ENCODE measurements around the gene KRT15. TPM values are rescaled to one million over a fixed set of nuclear protein-coding genes. Genes with fewer than 3 reads are reported as not detected.

KRT15 gene
- total RNA-seq, 2 experiments from 2014 or later, result not detected

DNA sequence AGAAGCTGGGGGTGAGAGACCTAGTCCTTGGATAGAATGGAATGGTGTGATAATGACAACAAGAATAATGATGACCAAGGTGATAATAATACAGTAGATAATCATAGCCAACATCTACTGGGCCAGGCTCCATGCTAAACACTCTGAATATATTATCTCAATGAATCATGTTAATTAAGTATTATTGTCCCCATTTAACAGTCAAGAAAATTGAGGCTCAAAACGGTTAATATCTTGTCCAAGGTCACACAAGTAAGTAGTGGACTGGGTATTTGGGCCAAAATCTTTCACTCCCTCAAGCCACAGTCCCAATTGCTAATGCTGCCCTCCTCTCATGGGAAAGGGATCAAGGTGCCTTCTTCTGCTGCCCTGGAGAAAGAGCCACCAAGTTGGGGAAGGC is 13.3 kb upstream of the KRT15 start:
- no peaks in the 10 kb centered on the region for H3K36me3 Mint-ChIP-seq (ENCODE audit: low read depth)
- ChIA-PET POLR2A (no interaction called here), CTCF (interaction anchor here (0.6 to 1.5 kb wide), 3 partner anchors 17 to 131 kb away, joined by 5 to 8 read pairs (median 6); no protein-coding TSS in a partner anchor)
- no peaks in the 10 kb centered on the region for H3K9me3 Mint-ChIP-seq
- DNase-seq, result no peak
- H3K4me1 Mint-ChIP-seq, result peaks cover 5% of the 10 kb centered on the region
- H3K27ac Mint-ChIP-seq, result no peak overlapping the region
- no peak overlapping the region for H3K4me3 Mint-ChIP-seq
- H3K27me3 Mint-ChIP-seq, result peaks cover 67% of the 10 kb centered on the region

DNA sequence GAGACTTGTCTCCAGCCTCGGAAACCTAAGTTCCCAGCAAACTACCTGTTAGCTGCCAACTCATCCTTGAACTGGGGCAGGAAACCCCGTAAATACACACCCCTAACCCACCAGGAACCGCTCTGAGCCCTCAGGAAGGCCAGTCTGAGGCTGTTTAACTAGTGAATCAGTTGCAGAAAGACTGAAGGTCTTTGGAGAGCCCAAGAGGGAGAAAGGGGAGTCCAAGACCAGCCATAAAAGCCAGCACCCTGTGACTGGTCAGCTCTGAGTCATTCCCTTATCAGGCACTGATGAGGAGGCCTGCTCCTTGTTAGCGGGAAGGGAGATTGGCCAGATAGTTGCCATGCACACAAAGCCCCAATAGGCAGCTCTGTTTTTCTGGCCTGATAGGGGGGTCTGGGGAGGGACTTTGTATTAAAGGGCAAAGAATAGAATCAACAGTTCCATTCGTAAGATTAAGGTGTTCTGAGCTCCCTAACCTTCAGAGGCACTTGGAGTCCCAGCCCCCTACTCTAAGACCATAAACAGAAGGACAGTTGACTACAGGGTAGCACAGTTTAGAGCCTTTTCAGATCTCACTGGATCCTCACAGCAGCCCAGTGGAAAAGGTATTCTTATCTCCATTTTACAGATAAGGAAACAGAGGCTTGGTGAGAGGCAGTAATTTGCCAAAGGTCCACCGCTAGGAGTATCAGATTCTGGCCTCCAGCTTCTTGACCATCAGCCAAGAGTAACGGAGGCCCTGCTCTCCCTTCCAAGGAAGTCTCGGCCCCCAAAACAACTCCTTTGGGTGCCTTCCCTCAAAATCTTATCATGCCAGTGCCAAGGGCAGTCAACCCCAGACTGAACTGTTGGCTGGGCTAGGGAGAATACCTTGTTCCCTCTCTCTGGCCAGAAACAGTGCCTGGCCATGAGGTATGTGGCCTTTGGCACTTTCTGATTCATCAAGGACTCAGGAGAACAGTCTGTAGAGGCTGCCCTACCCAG is 11.7 kb upstream of the KRT15 start:
- POLR2A ChIA-PET, result interaction anchor here (0.6 kb wide), 1 partner anchor 15 kb away, joined by 3 read pairs; no protein-coding TSS in a partner anchor
- Mint-ChIP-seq H3K9me3 (no peaks in the 10 kb centered on the region), H3K36me3 (ENCODE audit: low read depth) (no peaks in the 10 kb centered on the region), H3K4me3 (no peak overlapping the region), H3K27me3 (peaks cover 77% of the 10 kb centered on the region), H3K4me1 (peaks cover 5% of the 10 kb centered on the region), H3K27ac (no peak overlapping the region)
- no peak for DNase-seq
- CTCF ChIA-PET, result interaction anchor here (0.9 to 1.8 kb wide), 3 partner anchors 18 to 20 kb away, joined by 3 to 6 read pairs (median 4); no protein-coding TSS in a partner anchor

DNA sequence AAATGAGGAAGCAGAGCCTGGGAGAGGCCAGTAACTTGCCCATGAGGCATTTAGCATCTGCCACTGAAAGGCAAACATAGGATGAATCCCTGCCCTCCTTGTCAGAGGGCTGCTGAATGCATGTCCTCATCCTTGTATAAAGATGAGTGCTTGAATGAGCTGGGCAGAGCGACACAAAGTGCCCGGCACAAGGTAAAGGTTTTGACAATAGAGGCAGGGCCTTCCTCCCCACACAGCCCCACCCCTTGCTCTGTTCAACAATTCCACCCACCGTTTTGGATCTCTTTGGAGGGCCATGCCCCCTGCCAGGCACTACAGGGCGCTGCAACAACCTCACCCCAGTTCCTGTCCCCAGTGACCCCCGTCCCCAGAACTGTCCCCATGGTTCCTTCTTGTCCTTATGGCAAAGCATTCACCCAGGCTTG is 10.8 kb upstream of the KRT15 start:
- DNase-seq, result no peak
- H3K27ac Mint-ChIP-seq, result no peak overlapping the region
- no peaks in the 10 kb centered on the region for H3K36me3 Mint-ChIP-seq (ENCODE audit: low read depth)
- ChIA-PET CTCF (interaction anchor here (0.9 to 1.8 kb wide), 3 partner anchors 9 to 19 kb away, joined by 3 to 6 read pairs (median 3); no protein-coding TSS in a partner anchor), POLR2A (no interaction called here)
- peaks cover 5% of the 10 kb centered on the region for H3K4me1 Mint-ChIP-seq
- H3K27me3 Mint-ChIP-seq, result peaks cover 77% of the 10 kb centered on the region
- H3K4me3 Mint-ChIP-seq, result no peak overlapping the region
- H3K9me3 Mint-ChIP-seq, result no peaks in the 10 kb centered on the region

DNA sequence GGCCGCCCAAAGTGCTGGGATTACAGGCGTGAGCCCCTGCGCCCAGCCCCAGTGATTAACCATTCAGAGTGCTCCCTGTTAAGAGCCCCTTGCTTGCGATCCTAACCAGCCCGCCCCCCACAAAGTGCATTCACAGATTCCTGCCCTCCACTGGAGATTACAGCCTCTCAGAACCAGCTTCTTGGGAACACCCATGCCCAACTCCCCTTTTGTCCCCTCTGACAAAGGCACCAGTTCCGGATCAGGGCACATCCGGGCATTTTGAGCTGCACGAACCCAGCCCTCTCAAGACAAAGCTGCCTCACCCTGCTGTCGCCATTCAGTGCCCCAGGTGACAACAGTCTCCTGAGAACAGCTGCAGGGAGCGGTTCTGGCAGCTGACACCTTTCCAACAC is 10.3 kb upstream of the KRT15 start:
- DNase-seq, result no peak
- Mint-ChIP-seq H3K4me3 (no peak overlapping the region), H3K27ac (no peak overlapping the region)

DNA sequence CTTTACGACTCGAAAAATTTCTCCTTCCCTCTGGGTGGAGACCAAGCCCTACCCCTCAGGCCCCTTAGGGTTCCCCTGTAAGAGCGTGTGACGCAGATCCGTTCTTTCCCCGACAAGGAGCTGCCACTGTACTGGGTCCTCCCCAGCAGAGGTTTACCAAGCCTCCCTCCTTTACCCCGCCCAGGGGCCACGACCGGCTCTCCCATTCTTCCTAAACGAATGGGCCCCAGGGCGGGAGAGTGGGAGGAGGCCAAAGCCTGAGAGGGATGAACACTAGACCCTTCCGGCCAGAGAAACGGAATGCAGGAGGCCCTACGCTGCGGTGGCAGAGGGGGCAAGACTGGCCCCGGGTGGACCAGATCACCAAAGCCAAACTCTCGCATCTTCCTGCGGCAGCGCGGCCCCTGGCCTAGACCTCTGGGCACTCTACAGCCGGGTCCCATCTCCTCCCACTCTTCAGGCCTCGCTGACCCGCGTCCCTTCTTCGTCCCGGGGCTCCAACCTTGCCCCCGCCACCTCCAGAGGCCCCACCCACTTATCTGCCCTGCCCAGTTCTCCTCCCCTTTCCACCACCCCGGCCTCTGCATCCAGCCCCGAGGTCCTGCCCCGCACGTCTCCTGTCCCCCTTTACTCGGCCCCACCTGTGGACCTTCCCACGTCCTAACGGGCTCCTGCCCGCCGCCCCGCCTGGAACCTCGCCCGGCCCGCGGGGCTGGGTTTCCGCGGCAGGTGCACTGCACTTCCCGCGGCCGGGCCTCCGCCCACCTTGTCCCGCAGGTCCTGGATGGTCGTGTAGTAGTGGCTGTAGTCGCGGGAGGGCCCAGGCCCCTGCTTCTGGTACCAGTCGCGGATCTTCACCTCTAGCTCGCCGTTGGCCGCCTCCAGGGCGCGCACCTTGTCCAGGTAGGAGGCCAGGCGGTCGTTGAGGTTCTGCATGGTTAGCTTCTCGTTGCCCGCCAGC is 8.7 kb upstream of the KRT15 start:
- Mint-ChIP-seq H3K4me3 (no peak overlapping the region), H3K27me3 (peaks cover 67% of the 10 kb centered on the region), H3K9me3 (no peaks in the 10 kb centered on the region), H3K36me3 (ENCODE audit: low read depth) (no peaks in the 10 kb centered on the region), H3K27ac (no peak overlapping the region), H3K4me1 (peaks cover 5% of the 10 kb centered on the region)
- CTCF ChIA-PET, result interaction anchor here (0.7 to 1.6 kb wide), 2 partner anchors 11 to 39 kb away, joined by 3 read pairs; no protein-coding TSS in a partner anchor
- no peak for DNase-seq
- POLR2A ChIA-PET, result no interaction called here

More for the DNA sequence above, 10.3 kb upstream of the KRT15 start:
- H3K4me1 Mint-ChIP-seq, result peaks cover 5% of the 10 kb centered on the region
- no peaks in the 10 kb centered on the region for H3K9me3 Mint-ChIP-seq
- peaks cover 77% of the 10 kb centered on the region for H3K27me3 Mint-ChIP-seq
- no peaks in the 10 kb centered on the region for H3K36me3 Mint-ChIP-seq (ENCODE audit: low read depth)
- ChIA-PET CTCF (interaction anchor here (0.9 to 1.8 kb wide), 3 partner anchors 9 to 20 kb away, joined by 3 to 6 read pairs (median 3); no protein-coding TSS in a partner anchor), POLR2A (no interaction called here)

DNA sequence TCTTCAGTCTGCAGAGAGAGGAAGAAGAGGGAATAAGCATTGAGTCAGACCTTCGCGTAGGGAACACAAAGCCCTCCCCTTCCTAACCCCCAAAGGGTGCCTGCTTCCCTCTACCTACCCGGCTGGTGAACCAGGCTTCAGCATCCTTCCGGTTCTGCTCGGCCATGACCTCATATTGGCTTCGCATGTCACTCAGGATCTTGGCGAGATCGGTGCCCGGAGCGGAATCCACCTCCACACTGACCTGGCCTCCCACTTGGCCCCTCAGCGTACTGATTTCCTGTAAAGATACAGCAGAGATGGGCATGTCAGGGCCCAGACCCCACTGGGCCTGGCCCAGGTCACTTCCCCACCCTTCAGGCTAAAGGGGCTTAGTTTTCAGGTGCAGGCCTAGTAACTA is 5.6 kb upstream of the KRT15 start:
- no peaks in the 10 kb centered on the region for H3K9me3 Mint-ChIP-seq
- H3K27ac Mint-ChIP-seq, result no peak overlapping the region
- no peaks in the 10 kb centered on the region for H3K36me3 Mint-ChIP-seq (ENCODE audit: low read depth)
- H3K4me1 Mint-ChIP-seq, result peaks cover 5% of the 10 kb centered on the region
- no peak overlapping the region for H3K4me3 Mint-ChIP-seq
- H3K27me3 Mint-ChIP-seq, result peaks cover 39% of the 10 kb centered on the region
- no peak for DNase-seq
- CTCF ChIA-PET, result interaction anchor here (1.3 kb wide), 1 partner anchor 25 kb away, joined by 5 read pairs; no protein-coding TSS in a partner anchor
- POLR2A ChIA-PET, result no interaction called here

DNA sequence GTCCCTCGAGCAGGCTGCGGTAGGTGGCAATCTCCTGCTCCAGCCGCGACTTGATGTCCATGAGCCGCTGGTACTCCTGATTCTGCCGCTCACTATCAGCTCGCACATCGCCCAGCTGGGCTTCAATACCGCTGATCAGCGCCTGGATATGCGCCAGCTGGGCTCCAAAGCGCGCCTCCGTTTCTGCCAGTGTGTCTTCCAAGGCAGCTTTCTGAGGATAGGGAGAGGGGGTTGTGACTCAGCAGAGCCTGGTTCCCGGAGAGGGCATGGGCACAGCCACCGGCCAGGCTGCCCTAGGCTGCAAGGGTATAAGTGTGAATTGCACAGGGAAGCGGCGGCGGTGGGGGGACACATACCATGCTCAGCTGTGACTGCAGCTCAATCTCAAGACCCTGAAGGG is 5.1 kb upstream of the KRT15 start:
- no peak overlapping the region for H3K27ac Mint-ChIP-seq
- H3K4me3 Mint-ChIP-seq, result no peak overlapping the region
- H3K4me1 Mint-ChIP-seq, result peaks cover 5% of the 10 kb centered on the region
- no peaks in the 10 kb centered on the region for H3K9me3 Mint-ChIP-seq
- POLR2A ChIA-PET, result no interaction called here
- H3K36me3 Mint-ChIP-seq (ENCODE audit: low read depth), result no peaks in the 10 kb centered on the region
- CTCF ChIA-PET, result interaction anchor here (1.3 kb wide), 1 partner anchor 25 kb away, joined by 5 read pairs; no protein-coding TSS in a partner anchor
- DNase-seq, result no peak
- peaks cover 35% of the 10 kb centered on the region for H3K27me3 Mint-ChIP-seq

DNA sequence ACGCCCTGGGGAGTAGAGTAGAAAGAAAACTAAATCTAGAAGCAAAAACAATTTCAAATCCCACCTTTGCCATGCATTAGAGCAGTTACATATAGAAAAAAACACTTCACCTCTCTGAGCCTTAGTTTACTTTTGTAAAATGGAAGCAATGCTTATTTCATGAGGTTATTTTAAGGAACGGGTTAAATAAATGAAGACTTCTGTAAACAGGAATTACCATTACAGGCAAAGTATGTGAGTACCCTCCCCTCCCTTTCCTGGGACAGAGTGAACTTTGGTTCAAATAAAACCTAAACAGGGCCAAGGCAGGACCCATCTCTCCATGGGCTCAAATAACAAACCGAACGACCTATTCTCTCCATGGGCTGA is 4.5 kb upstream of the KRT15 start:
- Mint-ChIP-seq H3K4me1 (peaks cover 3% of the 10 kb centered on the region), H3K27ac (no peak overlapping the region), H3K4me3 (no peak overlapping the region), H3K9me3 (no peaks in the 10 kb centered on the region), H3K27me3 (peaks cover 29% of the 10 kb centered on the region), H3K36me3 (ENCODE audit: low read depth) (no peaks in the 10 kb centered on the region)
- ChIA-PET CTCF (no interaction called here), POLR2A (no interaction called here)
- DNase-seq, result no peak

DNA sequence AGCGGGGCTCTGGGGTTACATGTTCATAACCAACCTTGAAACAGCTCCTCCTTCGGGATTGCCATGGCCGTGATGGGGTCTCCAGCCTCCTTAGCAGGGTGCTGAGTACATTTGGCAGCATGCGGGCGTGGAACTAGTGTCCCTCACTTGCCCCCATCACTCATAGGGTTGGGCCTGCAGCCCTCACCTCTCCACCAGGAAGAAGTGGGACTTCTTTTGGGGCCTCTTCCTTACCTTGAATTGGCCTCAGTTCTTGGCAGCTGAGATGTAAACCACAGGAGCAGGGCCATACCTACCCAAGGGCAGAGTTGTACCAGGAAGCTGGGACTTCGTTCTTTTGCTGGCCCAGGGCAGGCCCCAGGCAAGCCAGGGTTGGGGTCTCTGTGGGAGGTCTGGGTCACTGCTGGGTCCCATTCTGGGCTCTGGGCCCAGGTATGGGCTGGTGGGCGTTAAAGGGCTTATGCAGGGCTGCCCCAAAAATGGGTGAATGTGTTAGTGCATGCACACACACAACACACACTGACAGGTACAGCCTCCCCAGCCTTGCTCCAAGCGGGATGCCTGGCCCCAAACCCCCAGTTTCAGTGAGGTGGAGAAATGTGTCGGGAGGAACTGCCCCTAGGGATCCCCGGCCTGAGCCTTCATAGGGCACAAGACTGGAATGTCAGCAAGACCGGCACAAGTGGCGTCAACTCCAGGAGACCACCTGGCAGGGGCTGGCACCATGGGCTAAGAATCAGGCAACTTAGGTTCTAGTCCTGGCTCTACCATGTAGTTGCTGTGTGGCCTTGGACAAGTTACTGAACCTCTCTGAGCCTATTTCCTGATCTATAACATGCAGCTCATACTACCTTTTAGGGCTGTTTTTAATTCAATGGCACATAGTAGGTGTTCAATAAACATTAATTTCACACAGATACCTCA is 3.9 kb upstream of the KRT15 start:
- Mint-ChIP-seq H3K27me3 (peaks cover 24% of the 10 kb centered on the region), H3K4me3 (no peak overlapping the region), H3K36me3 (ENCODE audit: low read depth) (no peaks in the 10 kb centered on the region), H3K27ac (no peak overlapping the region), H3K4me1 (peaks cover 3% of the 10 kb centered on the region), H3K9me3 (no peaks in the 10 kb centered on the region)
- ChIA-PET CTCF (interaction anchor here (0.9 to 1.1 kb wide), 2 partner anchors 9 to 26 kb away, joined by 5 to 6 read pairs; no protein-coding TSS in a partner anchor), POLR2A (no interaction called here)
- DNase-seq, result no peak

DNA sequence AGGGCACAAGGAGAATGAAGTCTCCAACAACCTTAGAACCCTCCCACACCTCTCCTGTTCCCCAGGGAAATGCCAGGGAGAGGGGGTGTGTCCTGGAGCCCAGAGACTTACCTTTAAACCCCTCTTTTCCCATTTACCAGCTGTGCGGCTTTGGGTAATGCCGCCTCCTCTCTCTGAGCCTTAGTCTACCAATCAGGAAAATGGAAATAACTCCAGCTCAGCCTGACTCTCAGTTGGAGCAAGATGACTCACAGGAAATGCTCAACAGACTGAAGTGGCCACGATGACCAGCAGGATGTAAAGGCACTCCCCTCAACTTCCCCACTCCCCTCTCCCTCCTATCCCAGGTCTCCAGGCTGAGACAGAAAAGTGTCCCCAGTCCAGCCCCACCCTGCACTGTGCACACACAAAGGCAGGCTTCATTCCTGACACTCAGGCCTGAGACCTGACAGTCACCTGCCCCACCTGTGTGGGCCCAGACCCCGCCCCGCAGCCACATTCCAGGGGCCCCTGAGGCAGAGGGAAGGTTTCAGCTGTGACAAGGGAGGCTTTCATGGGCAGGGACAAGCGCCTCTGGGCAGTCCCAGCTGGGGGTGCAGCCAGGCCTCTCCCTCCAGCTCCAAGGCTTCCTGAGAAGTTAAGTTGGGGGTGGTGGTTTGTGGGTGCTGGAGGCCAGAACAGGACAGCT is 3.0 kb upstream of the KRT15 start:
- H3K36me3 Mint-ChIP-seq (ENCODE audit: low read depth), result no peaks in the 10 kb centered on the region
- H3K4me3 Mint-ChIP-seq, result no peak overlapping the region
- H3K27me3 Mint-ChIP-seq, result peaks cover 15% of the 10 kb centered on the region
- no peaks in the 10 kb centered on the region for H3K4me1 Mint-ChIP-seq
- DNase-seq, result no peak
- ChIA-PET CTCF (interaction anchor here (0.9 to 1.1 kb wide), 2 partner anchors 8 to 27 kb away, joined by 5 to 6 read pairs; no protein-coding TSS in a partner anchor), POLR2A (no interaction called here)
- H3K9me3 Mint-ChIP-seq, result no peaks in the 10 kb centered on the region
- no peak overlapping the region for H3K27ac Mint-ChIP-seq

DNA sequence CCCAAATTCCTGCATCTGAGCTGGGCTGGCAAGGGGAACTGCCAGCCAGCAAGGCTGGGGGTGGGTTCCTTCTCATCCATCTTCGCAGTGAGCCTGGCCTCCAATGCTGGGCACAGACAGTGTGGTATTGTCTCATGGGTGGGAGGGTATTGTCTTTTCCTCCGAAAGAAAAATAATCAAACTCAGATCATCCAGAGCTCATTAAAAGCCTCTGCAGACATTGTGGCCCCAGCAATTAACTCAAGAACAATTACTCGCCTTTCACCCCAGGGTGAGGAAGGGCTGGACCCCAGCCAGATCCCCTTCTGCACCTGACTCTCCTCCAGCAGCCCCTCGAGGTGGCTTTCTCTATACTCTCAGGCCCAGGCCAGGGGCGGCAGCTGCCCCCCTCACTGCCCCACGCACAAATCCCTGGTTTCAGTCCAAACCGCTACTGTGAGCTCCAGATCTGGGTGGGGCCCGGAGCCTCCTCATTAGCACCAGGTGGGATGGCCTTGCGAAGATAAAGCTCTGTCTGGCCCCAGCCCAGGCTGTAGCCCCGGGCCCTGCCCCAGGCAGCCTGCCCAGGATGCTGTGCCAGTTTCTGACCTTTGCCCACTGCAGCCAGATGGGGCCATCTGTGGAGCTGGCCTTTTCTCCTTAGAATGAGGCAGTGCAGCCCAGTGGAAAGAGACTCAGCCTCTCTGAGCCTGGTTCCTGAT is 2.3 kb upstream of the KRT15 start:
- DNase-seq, result no peak
- Mint-ChIP-seq H3K36me3 (ENCODE audit: low read depth) (no peaks in the 10 kb centered on the region), H3K9me3 (no peaks in the 10 kb centered on the region), H3K4me3 (no peak overlapping the region), H3K27ac (no peak overlapping the region), H3K4me1 (no peaks in the 10 kb centered on the region), H3K27me3 (peaks cover 10% of the 10 kb centered on the region)
- ChIA-PET POLR2A (no interaction called here), CTCF (interaction anchor here (1.1 kb wide), 1 partner anchor 103 kb away, joined by 3 read pairs; no protein-coding TSS in a partner anchor)

Data from activated CD4-positive, alpha-beta T cell treated with anti-CD3 and anti-CD28 coated beads, Interleukin-2, amount 10 ng/mL, durations not matched to agents 7 days and 5 days (primary cell).